Activated T-cell treated with anti-CD3 and anti-CD28 coated beads, Interleukin-2, amount 50 U/mL, for 4 hours (primary cell): Measurements from ENCODE around the gene C6orf47. TPM values are rescaled to one million over a fixed set of nuclear protein-coding genes. Genes with fewer than 3 reads are reported as not detected.

ENCODE experiments used
- ATAC-seq, 2 donors: fragments of 200-7000 bp; cut with Tn5 transposase; one replicate each; pipeline ENCODE4 v1.10.0; 2021
- DNase-seq: peaks from one replicate; pipeline ENCODE4 v3.0.0-alpha.2; 2020
- H3K27me3 Mint-ChIP-seq: one replicate; pipeline ENCODE4 v1.8.0; 2021; ENCODE audit warnings: low read depth, mixed read lengths
- H3K36me3 Mint-ChIP-seq: one replicate; pipeline ENCODE4 v1.8.0; 2022; ENCODE audit warnings: mixed read lengths; ENCODE audit not compliant: insufficient read depth
- H3K4me1 Mint-ChIP-seq: one replicate; pipeline ENCODE4 v1.8.0; 2021; ENCODE audit warnings: low read depth, mixed read lengths
- H3K4me3 Mint-ChIP-seq: one replicate; pipeline ENCODE4 v1.8.0; 2021; ENCODE audit warnings: mild to moderate bottlenecking, moderate library complexity, mixed read lengths
- H3K9me3 Mint-ChIP-seq: one replicate; pipeline ENCODE4 v1.8.0; 2021; ENCODE audit warnings: mixed read lengths
- total RNA-seq, 3 donors: library from RNA; stranded (reverse); gene quantifications; one replicate each; pipeline ENCODE4 v1.2.1, GENCODE V29; 2021

C6orf47 gene
- total RNA-seq, 3 donors from 2014 or later = 17.1 to 18.3 (median 18.2) TPM

- Mint-ChIP-seq H3K36me3 (peaks cover 37% of the 10 kb centered on the region), H3K4me1 (peaks cover 5% of the 10 kb centered on the region), H3K9me3 (no peaks in the 10 kb centered on the region), H3K27me3 (no peaks in the 10 kb centered on the region), H3K4me3 (no peak overlapping the region)
- ATAC-seq = peak in 1 of 2 donors; percentile 8
- DNase-seq = no peak
These were observed 21.5 kb downstream of the C6orf47 start for GRCh38 chr6:31639043-31639442.

- no peak for DNase-seq
- Mint-ChIP-seq H3K4me3 (no peak overlapping the region), H3K9me3 (no peaks in the 10 kb centered on the region), H3K36me3 (peaks cover 43% of the 10 kb centered on the region), H3K27me3 (no peaks in the 10 kb centered on the region), H3K4me1 (peaks cover 5% of the 10 kb centered on the region)
- no peak for ATAC-seq
These were observed 23.6 kb downstream of the C6orf47 start for GRCh38 chr6:31636698-31637596.

GRCh38 chr6:31634969-31635575 lies 25.5 kb downstream of the C6orf47 start:
- no peak for DNase-seq
- ATAC-seq = no peak
- Mint-ChIP-seq H3K4me3 (no peak overlapping the region), H3K36me3 (peaks cover 45% of the 10 kb centered on the region), H3K9me3 (no peaks in the 10 kb centered on the region), H3K27me3 (no peaks in the 10 kb centered on the region), H3K4me1 (peaks cover 5% of the 10 kb centered on the region)

- ATAC-seq (no peak), DNase-seq (no peak)
- Mint-ChIP-seq H3K27me3 (no peaks in the 10 kb centered on the region), H3K36me3 (peaks cover 43% of the 10 kb centered on the region), H3K9me3 (no peaks in the 10 kb centered on the region), H3K4me3 (no peak overlapping the region), H3K4me1 (no peaks in the 10 kb centered on the region)
These were observed 26.4 kb downstream of the C6orf47 start for GRCh38 chr6:31634131-31634530.

GRCh38 chr6:31633447-31633846 lies 27.1 kb downstream of the C6orf47 start:
- H3K4me3 Mint-ChIP-seq = no peak overlapping the region
- no peak for DNase-seq
- H3K4me1 Mint-ChIP-seq = no peaks in the 10 kb centered on the region
- H3K36me3 Mint-ChIP-seq = peaks cover 42% of the 10 kb centered on the region
- ATAC-seq = no peak
- no peaks in the 10 kb centered on the region for H3K9me3 Mint-ChIP-seq
- no peaks in the 10 kb centered on the region for H3K27me3 Mint-ChIP-seq

- H3K4me3 Mint-ChIP-seq = no peak overlapping the region
- H3K36me3 Mint-ChIP-seq = peaks cover 51% of the 10 kb centered on the region
- DNase-seq = no peak
- H3K27me3 Mint-ChIP-seq = no peaks in the 10 kb centered on the region
- no peaks in the 10 kb centered on the region for H3K4me1 Mint-ChIP-seq
- no peak for ATAC-seq
- no peaks in the 10 kb centered on the region for H3K9me3 Mint-ChIP-seq
These were observed 28.2 kb downstream of the C6orf47 start for GRCh38 chr6:31632279-31632946.

GRCh38 chr6:31631681-31632278 lies 28.8 kb downstream of the C6orf47 start:
- DNase-seq = no peak
- Mint-ChIP-seq H3K9me3 (no peaks in the 10 kb centered on the region), H3K4me1 (no peaks in the 10 kb centered on the region), H3K36me3 (peaks cover 50% of the 10 kb centered on the region), H3K27me3 (no peaks in the 10 kb centered on the region), H3K4me3 (no peak overlapping the region)
- ATAC-seq = no peak

- Mint-ChIP-seq H3K4me1 (peaks cover 2% of the 10 kb centered on the region), H3K36me3 (peaks cover 52% of the 10 kb centered on the region), H3K27me3 (no peaks in the 10 kb centered on the region), H3K9me3 (no peaks in the 10 kb centered on the region), H3K4me3 (no peak overlapping the region)
- no peak for ATAC-seq
- DNase-seq = no peak
These were observed 29.4 kb downstream of the C6orf47 start for GRCh38 chr6:31631209-31631608.

GRCh38 chr6:31630177-31630934 lies 30.2 kb downstream of the C6orf47 start:
- ATAC-seq (no peak), DNase-seq (no peak)
- Mint-ChIP-seq H3K4me1 (peaks cover 2% of the 10 kb centered on the region), H3K9me3 (no peaks in the 10 kb centered on the region), H3K27me3 (no peaks in the 10 kb centered on the region), H3K36me3 (peaks cover 53% of the 10 kb centered on the region), H3K4me3 (no peak overlapping the region)

- no peak for ATAC-seq
- Mint-ChIP-seq H3K4me1 (peaks cover 2% of the 10 kb centered on the region), H3K27me3 (no peaks in the 10 kb centered on the region), H3K36me3 (peaks cover 50% of the 10 kb centered on the region), H3K4me3 (no peak overlapping the region), H3K9me3 (no peaks in the 10 kb centered on the region)
- no peak for DNase-seq
These were observed 31.6 kb downstream of the C6orf47 start for GRCh38 chr6:31629014-31629413.

GRCh38 chr6:31627690-31628287 lies 32.8 kb downstream of the C6orf47 start:
- Mint-ChIP-seq H3K36me3 (peaks cover 52% of the 10 kb centered on the region), H3K4me3 (no peak overlapping the region), H3K9me3 (no peaks in the 10 kb centered on the region), H3K4me1 (peaks cover 6% of the 10 kb centered on the region), H3K27me3 (no peaks in the 10 kb centered on the region)
- no peak for DNase-seq
- ATAC-seq = no peak

GRCh38 chr6:31626952-31627351 lies 33.6 kb downstream of the C6orf47 start:
- peaks cover 14% of the 10 kb centered on the region for H3K4me1 Mint-ChIP-seq
- no peaks in the 10 kb centered on the region for H3K27me3 Mint-ChIP-seq
- DNase-seq (no peak), ATAC-seq (no peak)
- H3K9me3 Mint-ChIP-seq = no peaks in the 10 kb centered on the region
- H3K4me3 Mint-ChIP-seq = no peak overlapping the region
- peaks cover 56% of the 10 kb centered on the region for H3K36me3 Mint-ChIP-seq

GRCh38 chr6:31624070-31624469 lies 36.5 kb downstream of the C6orf47 start:
- Mint-ChIP-seq H3K36me3 (peaks cover 51% of the 10 kb centered on the region), H3K4me1 (peaks cover 23% of the 10 kb centered on the region), H3K9me3 (no peaks in the 10 kb centered on the region), H3K4me3 (no peak overlapping the region), H3K27me3 (no peaks in the 10 kb centered on the region)
- DNase-seq = no peak
- no peak for ATAC-seq
